ENCODE results near the gene CEP43. TPM values are rescaled to one million over a fixed set of nuclear protein-coding genes. Genes with fewer than 3 reads are reported as not detected.

CEP43 gene
- total RNA-seq, 2 donors from 2014 or later = 36.0 to 43.9 TPM

- no peak overlapping the region for H3K4me3 Mint-ChIP-seq
- TF ChIP-seq CTCF (conservative IDR thresholded peaks at IDR 0.05) = no peak
- H3K9ac ChIP-seq (ENCODE audit: extremely low read depth, low read length, poor library complexity, severe bottlenecking) = no peak overlapping the region
- no peak overlapping the region for H3K27ac ChIP-seq (ENCODE audit: low read depth, low read length)
- 90 to 92% methylated on average over 13 to 17 of the region's 17 CpGs for WGBS, 2 experiments (ENCODE audit: insufficient coverage in 1 of 2, insufficient read length in 1 of 2)
- H3K9me3 Mint-ChIP-seq = peaks cover 3% of the 10 kb centered on the region
- peaks cover 12% of the 10 kb centered on the region for H3K4me1 Mint-ChIP-seq
- H3K4me1 ChIP-seq (ENCODE audit: control insufficient read depth, insufficient read depth, low read length) = no peaks in the 10 kb centered on the region
- H3K27ac Mint-ChIP-seq = no peak overlapping the region
- H3K4me3 ChIP-seq (ENCODE audit: low read length) = no peak overlapping the region
- no peaks in the 10 kb centered on the region for H3K9me3 ChIP-seq (ENCODE audit: control insufficient read depth, low read length)
- H3K27me3 Mint-ChIP-seq (ENCODE audit: insufficient read depth) = peaks cover 15% of the 10 kb centered on the region
- peak; percentile 28 for DNase-seq
- peaks cover 8% of the 10 kb centered on the region for H3K27me3 ChIP-seq (ENCODE audit: control insufficient read depth, insufficient read depth, low read length, poor library complexity, severe bottlenecking)
- H3K36me3 Mint-ChIP-seq (ENCODE audit: low read depth) = peaks cover 16% of the 10 kb centered on the region
- no peaks in the 10 kb centered on the region for H3K36me3 ChIP-seq (ENCODE audit: control insufficient read depth, insufficient read depth, low read length)
Measured at GRCh38 chr6:166952567-166953486, 46.4 kb upstream of the CEP43 start.

DNA sequence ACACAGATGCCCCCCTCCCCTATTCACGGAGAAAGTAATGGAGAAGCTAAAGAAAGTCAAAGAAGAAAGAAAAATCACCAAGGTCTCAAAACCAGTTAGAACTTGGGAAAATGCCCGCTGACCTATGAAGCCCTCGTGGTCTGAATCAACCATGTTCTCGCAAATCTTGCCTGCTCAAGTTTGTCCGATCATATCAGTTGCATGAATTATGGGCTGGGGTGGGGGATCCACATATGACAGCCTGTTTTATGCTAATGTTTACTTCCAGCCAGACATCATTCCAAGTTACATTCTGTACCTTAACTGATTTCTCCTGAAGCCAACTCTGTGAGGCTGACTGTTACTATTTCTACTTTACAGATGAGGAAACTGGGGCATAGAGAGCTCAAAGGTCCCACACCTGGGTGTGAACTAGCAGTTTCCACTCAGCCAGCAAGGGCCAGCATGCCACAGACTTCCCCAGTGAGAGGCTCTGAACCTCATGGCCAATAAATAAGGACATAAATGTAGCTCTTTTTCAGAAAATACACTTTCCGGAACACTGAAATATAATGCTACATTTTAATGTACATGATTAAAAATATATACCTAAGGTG lies 45.0 kb upstream of the CEP43 start:
- no peak for TF ChIP-seq CTCF (conservative IDR thresholded peaks at IDR 0.05)
- peaks cover 3% of the 10 kb centered on the region for H3K9me3 Mint-ChIP-seq
- peaks cover 18% of the 10 kb centered on the region for H3K4me1 Mint-ChIP-seq
- DNase-seq = peak; percentile 18
- peaks cover 15% of the 10 kb centered on the region for H3K27me3 Mint-ChIP-seq (ENCODE audit: insufficient read depth)
- WGBS, 2 experiments (ENCODE audit: insufficient coverage in 1 of 2, insufficient read length in 1 of 2) = 83 to 100% methylated on average over 4 to 5 of the region's 6 CpGs
- no peak overlapping the region for H3K27ac ChIP-seq (ENCODE audit: low read depth, low read length)
- no peaks in the 10 kb centered on the region for H3K4me1 ChIP-seq (ENCODE audit: control insufficient read depth, insufficient read depth, low read length)
- no peak overlapping the region for H3K4me3 Mint-ChIP-seq
- no peak overlapping the region for H3K9ac ChIP-seq (ENCODE audit: extremely low read depth, low read length, poor library complexity, severe bottlenecking)
- no peaks in the 10 kb centered on the region for H3K36me3 ChIP-seq (ENCODE audit: control insufficient read depth, insufficient read depth, low read length)
- no peak overlapping the region for H3K27ac Mint-ChIP-seq
- no peaks in the 10 kb centered on the region for H3K9me3 ChIP-seq (ENCODE audit: control insufficient read depth, low read length)
- H3K36me3 Mint-ChIP-seq (ENCODE audit: low read depth) = peaks cover 13% of the 10 kb centered on the region
- peaks cover 8% of the 10 kb centered on the region for H3K27me3 ChIP-seq (ENCODE audit: control insufficient read depth, insufficient read depth, low read length, poor library complexity, severe bottlenecking)
- H3K4me3 ChIP-seq (ENCODE audit: low read length) = no peak overlapping the region

DNA sequence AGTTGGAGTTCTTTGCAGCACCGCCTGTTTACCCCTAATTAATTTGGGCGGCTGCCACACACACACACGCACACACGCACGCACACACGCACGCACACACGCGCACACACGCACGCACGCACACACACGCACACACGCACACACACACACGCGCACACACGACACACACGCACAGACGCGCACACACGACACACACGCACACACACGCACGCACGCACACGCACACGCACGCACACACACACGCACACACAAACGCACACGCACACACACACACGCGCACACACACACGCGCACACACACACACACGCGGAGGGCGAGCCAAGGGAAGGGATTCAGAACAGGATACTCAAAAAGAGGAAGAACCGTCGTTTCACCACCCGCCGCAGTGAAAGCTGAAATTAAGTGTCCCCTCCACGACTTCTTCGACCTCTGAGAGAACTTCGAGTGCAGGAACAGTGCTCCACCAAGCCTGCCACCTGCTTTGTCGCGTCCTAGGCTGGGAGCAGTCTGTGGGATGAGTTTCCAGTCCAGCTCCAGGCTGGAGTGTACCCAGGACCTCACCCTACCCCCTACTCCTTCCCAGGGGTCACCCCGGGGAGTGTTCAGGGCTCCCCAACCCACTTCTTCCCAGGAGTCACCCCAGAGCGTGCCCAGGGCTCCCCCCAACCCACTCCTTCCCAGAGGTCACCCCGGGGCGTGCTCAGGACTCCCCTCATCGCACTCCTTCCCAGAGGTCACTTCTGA lies 43.9 kb upstream of the CEP43 start:
- 69 to 70% methylated on average over 12 to 28 of the region's 52 CpGs for WGBS, 2 experiments (ENCODE audit: insufficient coverage in 1 of 2, insufficient read length in 1 of 2)
- Mint-ChIP-seq H3K27ac (no peak overlapping the region), H3K4me1 (peaks cover 17% of the 10 kb centered on the region), H3K36me3 (ENCODE audit: low read depth) (peaks cover 9% of the 10 kb centered on the region), H3K27me3 (ENCODE audit: insufficient read depth) (peaks cover 9% of the 10 kb centered on the region), H3K4me3 (peak overlapping the region; percentile 67), H3K9me3 (peaks cover 3% of the 10 kb centered on the region)
- no peak overlapping the region for H3K27ac ChIP-seq (ENCODE audit: low read depth, low read length)
- no peak for TF ChIP-seq CTCF (conservative IDR thresholded peaks at IDR 0.05)
- DNase-seq = peak; percentile 64
- H3K4me3 ChIP-seq (ENCODE audit: low read length) = peak overlapping the region; percentile 83
- no peak overlapping the region for H3K9ac ChIP-seq (ENCODE audit: extremely low read depth, low read length, poor library complexity, severe bottlenecking)
- H3K9me3 ChIP-seq (ENCODE audit: control insufficient read depth, low read length) = no peaks in the 10 kb centered on the region
- no peaks in the 10 kb centered on the region for H3K36me3 ChIP-seq (ENCODE audit: control insufficient read depth, insufficient read depth, low read length)
- H3K4me1 ChIP-seq (ENCODE audit: control insufficient read depth, insufficient read depth, low read length) = no peaks in the 10 kb centered on the region
- H3K27me3 ChIP-seq (ENCODE audit: control insufficient read depth, insufficient read depth, low read length, poor library complexity, severe bottlenecking) = peaks cover 8% of the 10 kb centered on the region

All from endodermal cell (in vitro differentiated cells).